PC-3 (cell line): ENCODE data around the gene LRRC8A.

ENCODE experiments used
- CTCF ChIP-seq: fragments of 300-600 bp; sonication (generic); conservative IDR thresholded peaks from 2 replicates; pipeline ENCODE4 v1.5.1; 2017; ENCODE audit warnings: antibody characterized with exemption, low read depth, mild to moderate bottlenecking, low read length
- EZH2 ChIP-seq: fragments of 300-600 bp; sonication (generic); IDR thresholded peaks from one replicate; pipeline ENCODE4 v1.6.1; 2017; ENCODE audit warnings: antibody characterized with exemption, mild to moderate bottlenecking, low read length; ENCODE audit not compliant: unreplicated experiment
- EZH2phosphoT487 ChIP-seq: fragments of 300-600 bp; sonication (generic); IDR thresholded peaks from 2 replicates; pipeline ENCODE4 v1.6.1; 2018; ENCODE audit warnings: mild to moderate bottlenecking, antibody characterized with exemption, low read length, borderline replicate concordance

- TF ChIP-seq CTCF (no peak), EZH2 (no peak), EZH2phosphoT487 (no peak)
Measured at GRCh38 chr9:128909859-128910258, 27.9 kb downstream of the LRRC8A start.
